GM18520 (cell line): ENCODE data around the gene KCTD16.

Experiments
- ATAC-seq: cut with Tn5 transposase; IDR thresholded peaks from one replicate; pipeline ENCODE4 v1.9.1; 2021; ENCODE audit not compliant: unreplicated experiment

Gene KCTD16

DNA sequence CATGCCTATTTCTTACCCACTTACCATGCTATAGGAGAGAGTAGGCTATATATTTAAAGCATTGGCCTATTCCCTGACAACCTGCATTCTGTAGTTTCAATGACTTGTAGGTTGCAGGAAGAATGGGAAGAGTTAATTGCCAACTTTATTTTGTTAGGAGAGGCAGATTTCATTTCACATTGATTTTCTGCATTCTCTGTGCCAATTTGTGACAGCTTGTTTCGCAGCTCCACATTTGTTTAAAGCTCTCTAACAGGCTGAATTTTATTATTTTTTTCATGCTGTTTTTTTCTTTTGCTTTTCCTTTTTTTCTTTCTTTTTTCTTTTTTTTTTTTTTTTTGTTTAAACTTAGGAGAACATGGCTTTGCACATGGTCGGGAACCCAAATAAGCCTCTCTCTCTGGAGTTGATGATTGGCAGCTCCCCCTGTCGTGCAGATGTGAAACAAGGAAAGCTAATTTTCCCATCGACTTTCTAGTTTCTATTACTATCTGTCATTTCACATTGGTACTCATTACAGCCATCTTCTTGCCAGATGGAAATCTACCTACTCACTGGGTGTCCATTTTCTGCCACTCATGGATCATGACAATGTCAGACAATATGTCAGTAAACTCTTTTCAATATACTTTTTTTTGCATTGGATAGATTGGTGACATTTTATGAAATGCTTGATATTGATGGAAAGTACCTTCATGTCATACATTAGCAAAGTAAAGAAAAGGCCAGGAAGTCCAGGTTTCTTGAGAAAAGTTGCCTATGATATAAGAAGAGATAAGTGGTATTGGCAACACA lies 223.2 kb downstream of the KCTD16 start:
- no peak for ATAC-seq

DNA sequence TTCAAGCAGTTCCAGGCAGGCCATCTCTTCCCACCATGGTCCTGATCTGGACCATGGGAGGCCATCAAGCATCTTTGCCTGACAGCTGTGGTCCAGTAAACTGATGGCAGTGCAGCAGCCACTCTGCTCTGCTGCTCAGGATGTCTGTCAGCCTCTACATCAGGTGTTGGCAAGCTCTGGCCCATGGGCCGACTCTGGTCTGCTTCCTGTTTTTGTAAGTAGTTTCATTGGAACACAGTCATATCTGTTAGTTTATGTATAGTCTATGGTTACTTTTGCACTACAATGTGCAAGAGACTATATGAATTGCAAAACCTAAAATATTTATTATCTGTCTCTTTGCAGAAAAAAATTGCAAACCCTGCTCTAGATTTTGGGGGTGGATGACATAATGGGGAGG lies 225.0 kb downstream of the KCTD16 start:
- ATAC-seq: peak; percentile 77

DNA sequence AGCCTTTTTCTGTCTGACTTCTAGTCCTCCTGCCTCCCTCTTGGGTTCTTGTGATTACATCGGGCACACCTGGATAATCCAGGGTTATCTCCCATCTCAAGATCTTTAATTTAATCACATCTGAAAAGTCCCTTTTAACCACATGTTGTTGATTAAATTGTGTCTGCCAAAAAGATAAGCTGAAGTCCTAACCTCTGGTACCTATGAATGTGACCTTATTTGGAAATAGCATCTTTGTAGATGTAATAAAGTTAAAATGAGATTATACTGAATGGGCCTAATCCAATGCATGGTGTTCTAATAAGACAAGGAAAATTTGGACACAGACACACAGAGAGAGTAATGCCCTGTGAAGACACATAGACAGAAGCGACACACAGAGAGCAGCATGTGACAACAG lies 232.4 kb downstream of the KCTD16 start:
- no peak for ATAC-seq

DNA sequence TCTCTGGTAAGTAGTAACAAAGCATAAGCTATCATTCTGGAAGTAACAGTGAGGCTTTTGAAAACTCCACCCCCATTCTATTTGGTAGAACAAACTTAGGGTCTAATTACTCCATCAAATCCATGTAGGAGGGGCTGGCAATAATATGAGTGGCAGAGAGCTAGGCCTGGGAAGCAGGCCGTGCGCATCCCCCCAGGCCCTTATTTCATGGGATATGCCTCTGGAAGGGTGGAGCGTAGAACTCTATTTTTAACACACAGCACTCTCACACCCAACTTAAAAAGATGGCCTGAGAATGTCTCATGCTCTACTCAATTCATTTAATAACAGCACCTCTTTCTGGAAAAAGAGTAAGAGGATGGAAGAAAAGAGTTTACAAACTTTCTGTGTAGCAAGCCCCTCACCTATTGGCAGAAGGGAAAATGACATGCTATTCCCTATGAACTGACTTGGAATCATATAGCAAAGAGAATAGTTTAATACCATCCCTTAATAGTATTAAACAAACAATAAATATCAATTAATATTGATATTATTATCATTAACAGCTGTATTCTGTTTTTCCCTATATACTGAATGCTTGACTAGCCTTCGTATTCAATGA lies 233.2 kb downstream of the KCTD16 start:
- no peak for ATAC-seq

DNA sequence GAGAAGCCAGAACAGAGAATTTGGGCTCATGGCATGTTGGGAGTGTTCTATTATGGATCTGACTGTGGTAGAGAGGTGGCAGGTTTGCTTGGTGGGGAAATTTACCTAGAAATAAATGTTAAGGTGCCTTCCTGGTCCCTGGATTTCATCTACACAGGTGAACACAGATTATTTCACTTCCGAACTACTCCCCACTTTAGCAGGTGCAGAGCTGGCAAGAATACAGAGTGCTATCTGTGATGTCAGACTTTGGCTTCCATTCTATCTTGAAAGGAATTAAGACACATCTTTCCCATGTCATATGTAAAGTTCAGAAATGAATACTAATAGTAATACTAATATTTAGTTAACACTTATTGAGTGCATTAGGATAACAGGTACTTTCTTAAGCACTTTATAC lies 234.0 kb downstream of the KCTD16 start:
- no peak for ATAC-seq

DNA sequence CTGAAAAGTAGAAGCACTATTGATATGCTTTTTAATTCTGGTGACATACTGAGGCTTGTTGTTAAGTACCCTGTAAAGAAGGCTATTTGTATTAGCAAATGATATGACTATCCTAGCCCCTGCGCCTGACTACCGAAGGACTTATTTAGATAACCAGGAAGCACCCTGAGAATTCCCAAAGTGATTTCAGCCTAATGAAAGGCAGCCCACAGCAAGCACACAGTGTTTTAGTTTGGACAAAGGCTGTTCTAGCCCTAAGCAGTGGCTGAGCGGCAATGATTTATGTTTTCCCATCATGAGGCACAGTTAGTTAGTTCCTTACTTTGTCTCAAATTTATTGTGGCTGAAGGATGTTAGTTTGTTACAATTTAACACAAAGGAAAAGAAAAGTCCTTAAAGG lies 235.3 kb downstream of the KCTD16 start:
- no peak for ATAC-seq

DNA sequence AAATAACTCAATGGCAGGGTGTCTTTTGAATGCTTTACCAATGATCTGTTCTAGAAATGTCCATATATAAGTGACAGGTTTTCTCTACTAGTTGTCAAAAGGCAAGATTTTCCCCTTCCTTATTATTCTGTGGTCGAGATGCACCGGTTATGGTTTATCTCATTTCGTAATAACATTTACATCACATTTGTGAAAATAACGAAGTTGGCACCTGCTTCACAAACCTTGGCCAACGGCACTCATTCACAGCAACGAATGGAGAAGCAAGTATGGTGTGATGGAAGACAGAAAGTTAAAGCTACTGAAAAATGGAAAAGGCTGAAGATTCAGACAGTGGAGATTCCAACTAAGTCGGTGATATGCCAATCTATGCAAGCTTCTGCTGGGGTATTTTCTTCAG lies 235.8 kb downstream of the KCTD16 start:
- no peak for ATAC-seq

DNA sequence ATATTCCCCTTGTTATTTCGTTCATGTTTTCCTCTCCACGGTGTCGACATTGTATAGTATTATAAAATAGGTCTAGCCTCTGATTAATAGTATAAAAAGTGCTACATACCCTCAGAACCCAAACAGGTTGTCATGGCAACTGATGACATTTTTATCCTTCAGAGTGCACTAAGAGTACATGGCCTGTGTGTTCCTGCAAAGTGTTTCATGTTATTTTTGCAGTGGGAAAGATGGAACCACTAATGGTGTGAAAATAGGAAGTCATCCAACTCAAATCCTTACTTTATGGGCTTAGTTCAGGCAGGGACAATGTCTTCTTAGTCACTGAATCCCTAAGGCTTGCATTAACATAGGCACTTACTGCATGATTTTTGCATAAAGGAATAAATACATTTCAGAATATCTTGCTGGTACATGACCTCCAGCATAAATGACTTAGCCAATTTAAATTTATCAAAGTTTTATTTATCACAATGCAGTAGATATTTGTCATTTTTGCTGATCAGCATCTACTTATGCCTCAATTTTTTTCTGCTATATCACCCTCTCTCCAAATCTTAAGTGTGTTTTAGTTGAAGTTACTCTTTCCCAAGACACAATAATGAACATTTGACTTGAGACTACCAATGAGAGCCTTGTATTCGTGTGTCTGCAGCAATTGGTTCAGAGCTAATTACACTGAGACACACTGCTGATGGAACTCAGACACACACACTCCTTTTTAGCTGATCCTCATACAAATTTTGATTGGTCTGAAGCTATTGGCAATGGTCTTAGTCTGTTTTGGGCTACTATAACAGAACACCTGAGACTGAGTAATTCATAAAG lies 243.7 kb downstream of the KCTD16 start:
- ATAC-seq: no peak

DNA sequence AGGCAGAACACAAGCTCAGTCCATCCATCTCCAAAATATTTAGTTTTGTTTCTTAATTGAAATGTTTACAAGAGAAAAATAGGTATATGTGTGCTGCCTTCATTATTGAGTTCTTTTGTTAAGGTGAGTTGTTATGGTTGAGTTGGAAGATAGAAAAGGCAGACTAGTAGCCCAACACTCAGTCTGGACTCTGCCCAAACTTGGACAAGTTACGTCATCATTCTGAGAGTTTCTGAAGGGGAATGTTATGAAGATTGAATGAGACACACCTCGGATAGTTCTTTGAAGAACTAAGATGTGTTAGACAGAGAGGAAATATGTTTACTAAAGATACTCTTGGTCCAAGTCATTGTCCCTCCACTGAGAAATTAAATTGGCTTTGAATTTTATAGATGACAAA lies 245.5 kb downstream of the KCTD16 start:
- ATAC-seq: no peak

DNA sequence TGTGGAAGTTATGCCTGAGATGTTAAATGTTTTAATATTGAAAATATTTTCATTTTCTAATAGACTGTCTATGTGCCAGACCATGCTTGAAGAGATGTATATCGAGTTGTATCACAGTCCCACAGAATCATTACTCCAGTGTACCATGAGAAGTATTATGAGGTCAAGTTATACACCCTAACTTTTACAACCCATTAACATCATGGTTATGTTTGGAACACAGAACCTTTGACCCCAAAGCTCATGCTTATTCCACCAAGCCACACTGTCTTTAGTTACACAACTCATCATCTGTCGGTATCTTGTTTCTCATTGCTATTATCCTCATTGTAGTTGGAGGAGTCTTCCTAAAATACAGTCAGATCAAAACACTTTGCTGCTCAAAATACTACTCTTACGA lies 248.0 kb downstream of the KCTD16 start:
- ATAC-seq: no peak

DNA sequence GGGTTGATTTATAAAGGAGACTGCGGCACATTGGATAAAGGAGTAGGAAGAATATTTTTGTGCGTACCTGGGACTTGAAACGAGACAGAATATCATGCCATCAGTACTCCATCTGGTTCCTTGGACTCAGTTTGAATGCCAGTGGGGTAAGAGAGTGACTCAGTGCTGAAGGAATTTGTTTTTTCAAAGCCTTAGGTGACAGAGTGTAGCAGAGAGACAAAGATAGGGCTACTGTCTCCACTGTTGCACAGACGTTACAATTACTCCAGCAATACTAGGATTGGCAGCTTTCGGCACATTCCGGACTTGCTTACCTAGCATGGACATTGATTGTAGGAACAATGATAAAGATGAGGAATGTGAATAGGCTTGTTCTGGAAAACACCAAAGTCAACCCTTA lies 250.7 kb downstream of the KCTD16 start:
- ATAC-seq: no peak

DNA sequence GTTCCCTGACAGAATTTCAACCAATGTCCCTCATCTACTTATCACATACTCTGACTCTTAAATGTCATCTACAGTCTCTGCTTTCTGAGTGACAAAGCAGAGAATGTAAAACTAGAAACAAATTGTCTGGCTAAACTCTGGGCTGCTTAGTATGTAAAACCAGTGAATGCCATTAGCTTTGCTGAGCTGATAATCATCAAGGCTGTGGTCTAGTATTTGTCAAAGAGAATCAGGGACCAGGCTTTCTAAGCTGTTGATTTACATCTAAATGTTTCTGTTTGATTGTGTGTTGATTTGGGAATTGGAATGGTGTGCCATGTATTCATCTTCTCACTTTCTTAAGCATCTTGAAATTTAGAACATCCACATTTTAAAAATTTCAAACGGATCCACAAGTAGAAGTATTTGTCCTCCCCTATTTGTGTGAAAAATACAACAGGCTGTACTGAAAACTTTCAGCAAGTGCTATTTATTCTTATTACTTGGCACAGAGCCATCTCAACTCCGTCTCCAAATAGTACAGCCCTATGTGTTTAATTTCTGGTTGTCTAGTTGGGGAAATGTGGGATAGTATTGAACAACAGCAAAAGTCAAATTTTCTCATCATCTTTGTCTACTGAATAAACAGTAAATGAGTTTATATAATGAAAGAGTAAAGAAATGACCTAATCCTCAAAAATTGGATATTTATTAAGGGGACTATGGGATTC lies 251.5 kb downstream of the KCTD16 start:
- ATAC-seq: no peak

DNA sequence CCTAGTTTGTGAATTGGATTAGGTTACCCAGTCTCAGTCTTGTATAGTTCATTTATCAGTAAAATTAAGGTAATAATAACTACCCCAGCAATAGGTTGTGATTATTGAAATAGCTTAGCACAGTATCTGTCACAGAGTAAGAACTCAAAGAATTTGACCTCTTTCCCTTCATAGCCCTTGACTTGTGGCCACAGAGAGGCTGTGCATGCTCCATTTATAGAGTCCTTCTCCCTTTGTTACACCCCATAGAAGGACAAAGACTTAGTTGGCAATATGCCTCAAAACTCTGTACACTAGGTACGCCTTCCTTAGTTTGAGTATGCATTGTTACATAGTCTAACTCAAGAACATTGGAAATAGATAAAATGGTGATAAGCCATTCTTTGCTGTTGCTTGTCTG lies 257.2 kb downstream of the KCTD16 start:
- ATAC-seq: no peak

DNA sequence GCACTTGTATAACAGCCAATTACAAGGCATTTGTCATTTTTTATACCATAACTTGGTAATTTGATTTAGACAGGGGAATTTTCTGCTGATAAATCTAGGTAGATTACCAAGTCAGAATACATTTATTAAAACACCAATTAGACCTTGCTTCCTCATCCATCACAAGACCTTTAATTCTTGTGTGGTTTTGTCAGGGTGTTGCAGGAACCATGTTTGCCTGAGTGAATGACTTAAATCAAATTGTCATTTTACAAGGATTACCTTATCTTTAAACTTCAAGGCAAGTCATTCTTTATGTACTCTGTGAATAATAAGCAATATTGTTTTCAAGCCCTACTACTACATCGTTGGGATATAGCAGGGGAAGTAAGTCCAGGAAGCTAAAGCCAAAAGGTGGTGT lies 257.7 kb downstream of the KCTD16 start:
- no peak for ATAC-seq

DNA sequence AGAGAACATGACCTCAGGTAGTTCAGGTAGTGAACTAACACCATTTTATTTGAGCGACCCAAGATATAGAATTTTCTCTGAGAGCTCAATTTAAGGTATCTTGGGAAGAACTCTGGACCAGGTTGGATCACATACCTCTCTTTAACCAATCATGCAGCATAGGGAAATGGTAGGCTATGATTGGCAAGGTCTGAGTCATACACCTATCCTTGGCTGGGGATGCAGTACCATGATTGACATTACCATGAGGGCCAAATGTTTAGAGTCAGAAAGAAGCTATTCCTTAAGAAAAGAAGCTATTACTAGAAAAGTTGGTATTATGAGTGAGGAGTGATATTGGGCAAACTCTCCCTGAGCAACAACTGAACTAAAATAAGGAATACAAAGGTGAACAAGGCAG lies 258.7 kb downstream of the KCTD16 start:
- no peak for ATAC-seq

DNA sequence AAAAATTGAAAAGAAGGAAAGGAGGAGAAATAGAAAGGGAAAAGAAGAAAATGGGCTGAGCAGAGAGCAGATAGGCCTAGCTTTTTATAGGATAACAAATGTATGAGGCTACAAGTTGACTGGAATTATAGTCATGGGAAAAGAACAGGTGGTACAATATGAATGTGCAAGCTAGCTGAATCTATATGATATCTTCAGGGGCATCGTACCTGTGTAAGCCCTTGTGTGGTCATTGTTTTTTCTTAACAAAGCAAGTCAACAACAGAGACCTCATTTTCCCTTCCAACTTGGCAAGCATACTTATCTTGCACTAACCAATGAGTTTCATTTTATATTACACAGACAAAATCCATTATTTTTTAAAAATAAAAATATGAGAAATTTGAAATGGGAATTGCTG lies 259.2 kb downstream of the KCTD16 start:
- ATAC-seq: no peak

DNA sequence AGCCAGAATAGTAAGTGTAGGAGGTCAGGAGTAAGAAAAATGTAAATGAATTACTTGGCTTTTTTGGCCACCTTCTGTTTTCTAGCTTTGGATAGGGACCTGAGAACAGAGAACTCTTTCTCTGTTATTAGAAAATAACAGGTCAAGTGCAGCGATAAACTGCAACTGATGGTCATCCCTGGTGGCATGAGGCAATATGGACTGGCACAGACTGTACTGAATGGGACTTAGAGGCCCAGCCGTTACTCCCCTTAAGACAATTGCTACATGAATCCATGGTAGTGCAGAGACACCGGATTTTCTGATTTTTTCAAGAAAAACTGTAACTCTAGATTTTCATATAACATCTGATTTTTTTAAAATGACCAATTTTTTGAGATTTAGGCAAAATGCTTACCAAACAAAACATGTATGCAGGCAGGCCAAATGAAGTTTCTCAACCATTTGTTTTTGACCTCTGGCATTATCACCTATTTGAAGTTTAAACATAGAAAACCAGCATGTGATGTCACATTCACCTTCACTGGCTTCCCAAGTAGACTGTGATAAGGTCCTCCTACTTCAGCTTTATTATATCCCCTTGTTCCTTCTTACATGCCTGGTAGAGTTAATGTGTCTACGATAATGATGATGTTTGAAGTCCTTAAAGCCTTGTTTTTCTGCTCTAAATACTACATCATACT lies 262.6 kb downstream of the KCTD16 start:
- ATAC-seq: no peak

DNA sequence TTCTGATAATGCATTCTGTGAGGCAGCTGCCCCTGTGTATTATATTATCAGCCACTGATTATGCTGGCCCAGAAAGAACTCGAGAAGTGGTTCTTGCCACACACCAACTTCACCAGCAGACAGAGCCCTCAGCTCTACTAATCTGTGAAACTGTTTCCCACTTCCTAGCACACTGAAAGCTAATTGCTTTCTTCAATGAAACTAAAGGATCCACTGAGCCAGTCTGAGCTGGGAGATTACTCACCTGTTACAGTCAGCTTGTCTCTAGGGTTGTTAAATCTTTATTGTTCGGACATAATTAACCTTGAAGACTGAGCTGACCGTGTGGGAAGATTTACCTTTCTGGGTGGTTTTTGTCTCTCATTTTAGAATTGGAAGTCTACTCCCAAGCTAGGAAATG lies 263.2 kb downstream of the KCTD16 start:
- ATAC-seq: no peak

DNA sequence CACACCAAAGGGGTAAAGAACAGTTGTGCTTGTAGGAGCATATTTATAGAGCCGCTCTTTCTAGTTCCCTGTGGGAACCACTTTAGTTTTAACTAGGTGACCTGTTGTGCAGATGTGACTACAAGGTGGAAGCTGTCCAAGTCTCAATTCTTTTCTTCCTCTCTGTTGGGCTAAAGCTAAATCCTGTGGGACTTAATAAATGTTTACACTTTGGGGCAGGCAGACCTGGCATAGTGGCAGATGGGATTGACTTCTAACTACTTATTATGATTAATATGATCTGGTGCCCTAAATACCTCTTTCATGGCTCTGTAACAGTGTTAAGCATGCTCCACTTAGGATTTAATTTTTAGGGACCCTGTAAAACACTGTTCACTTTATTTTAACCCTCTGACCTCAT lies 265.3 kb downstream of the KCTD16 start:
- ATAC-seq: no peak

DNA sequence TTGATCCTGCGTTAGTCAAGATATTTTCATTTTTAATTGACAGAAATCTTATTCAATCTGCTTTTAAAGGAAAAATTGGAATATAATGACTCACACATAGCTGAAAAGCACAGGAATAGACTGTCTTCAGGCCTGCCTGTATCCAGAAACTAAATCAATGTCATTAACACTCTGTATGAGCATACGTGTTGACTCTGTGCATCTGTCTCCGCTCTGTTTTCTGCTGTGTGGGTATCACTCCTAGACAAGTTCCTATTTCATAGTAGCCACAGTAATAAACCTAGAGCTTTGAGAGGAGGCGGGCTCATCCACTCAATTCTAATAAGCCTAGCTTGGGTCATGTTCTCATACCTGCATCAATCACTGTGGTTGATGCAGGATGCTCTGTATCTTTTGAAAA lies 267.6 kb downstream of the KCTD16 start:
- no peak for ATAC-seq

DNA sequence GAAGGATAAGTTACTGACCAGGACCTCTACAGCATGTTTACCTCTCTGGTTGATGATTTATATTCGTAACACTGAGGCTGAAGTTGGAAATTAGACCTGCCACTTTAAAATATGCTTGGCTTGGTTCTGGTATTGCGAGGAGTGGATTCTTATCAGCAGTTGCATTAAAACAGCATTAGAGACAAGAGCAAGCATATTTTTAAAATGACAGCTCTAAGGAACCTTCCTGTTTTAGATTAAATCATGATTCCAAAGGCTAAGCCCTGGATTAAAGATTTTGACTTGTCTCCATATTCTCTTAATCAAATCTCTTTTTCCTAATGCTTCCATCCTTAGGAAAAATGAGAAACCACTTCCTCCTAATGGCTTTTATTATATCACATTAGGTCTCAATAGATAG lies 277.8 kb downstream of the KCTD16 start:
- ATAC-seq: no peak
